H1 (cell line): ENCODE data around the gene GRIA3.

Source experiments
- BCL11A ChIP-seq, 2 experiments: IDR thresholded peaks; one replicate each; pipeline ENCODE4 v1.6.1; 2011; ENCODE audit warnings: low read depth in 2 of 2, low read length in 2 of 2, mild to moderate bottlenecking in 2 of 2
- SP1 ChIP-seq: IDR thresholded peaks from 2 replicates; pipeline ENCODE4 v1.6.1; 2011; ENCODE audit warnings: low read depth, low read length
- TEAD4 ChIP-seq: IDR thresholded peaks from 2 replicates; pipeline ENCODE4 v1.6.1; 2012; ENCODE audit warnings: low read depth, low read length, inconsistent platforms, mixed read lengths
- TF ChIP-seq, protein P1 (sequence below), 3 experiments: IDR thresholded peaks; 1 replicate in 2 of 3; 2 replicates in 1 of 3; pipeline versions ENCODE4 v1.5.1 to v1.6.1; 2011; ENCODE audit warnings: low read length in 3 of 3, mild to moderate bottlenecking in 3 of 3, inconsistent platforms in 2 of 3, low read depth in 1 of 3, moderate library complexity in 1 of 3; ENCODE audit not compliant: insufficient read depth in 1 of 3; ENCODE audit errors: control extremely low read depth in 1 of 3
- TF ChIP-seq, protein P2 (sequence below): IDR thresholded peaks from 2 replicates; pipeline ENCODE4 v1.6.1; 2012; ENCODE audit warnings: low read length, inconsistent platforms

GRCh38 chrX:123513585-123514278, 329.7 kb downstream of the GRIA3 start:
- TF ChIP-seq, protein P1, sequence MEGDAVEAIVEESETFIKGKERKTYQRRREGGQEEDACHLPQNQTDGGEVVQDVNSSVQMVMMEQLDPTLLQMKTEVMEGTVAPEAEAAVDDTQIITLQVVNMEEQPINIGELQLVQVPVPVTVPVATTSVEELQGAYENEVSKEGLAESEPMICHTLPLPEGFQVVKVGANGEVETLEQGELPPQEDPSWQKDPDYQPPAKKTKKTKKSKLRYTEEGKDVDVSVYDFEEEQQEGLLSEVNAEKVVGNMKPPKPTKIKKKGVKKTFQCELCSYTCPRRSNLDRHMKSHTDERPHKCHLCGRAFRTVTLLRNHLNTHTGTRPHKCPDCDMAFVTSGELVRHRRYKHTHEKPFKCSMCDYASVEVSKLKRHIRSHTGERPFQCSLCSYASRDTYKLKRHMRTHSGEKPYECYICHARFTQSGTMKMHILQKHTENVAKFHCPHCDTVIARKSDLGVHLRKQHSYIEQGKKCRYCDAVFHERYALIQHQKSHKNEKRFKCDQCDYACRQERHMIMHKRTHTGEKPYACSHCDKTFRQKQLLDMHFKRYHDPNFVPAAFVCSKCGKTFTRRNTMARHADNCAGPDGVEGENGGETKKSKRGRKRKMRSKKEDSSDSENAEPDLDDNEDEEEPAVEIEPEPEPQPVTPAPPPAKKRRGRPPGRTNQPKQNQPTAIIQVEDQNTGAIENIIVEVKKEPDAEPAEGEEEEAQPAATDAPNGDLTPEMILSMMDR (IDR thresholded peaks at IDR 0.05; ENCODE audit: control extremely low read depth in 1 of 3, insufficient read depth in 1 of 3, low read depth in 1 of 3, low read length in 3 of 3): no peak
- TF ChIP-seq BCL11A (IDR thresholded peaks at IDR 0.05; ENCODE audit: low read depth in 2 of 2, low read length in 2 of 2) (no peak), TEAD4 (no peak), SP1 (no peak)
- TF ChIP-seq, protein P2, sequence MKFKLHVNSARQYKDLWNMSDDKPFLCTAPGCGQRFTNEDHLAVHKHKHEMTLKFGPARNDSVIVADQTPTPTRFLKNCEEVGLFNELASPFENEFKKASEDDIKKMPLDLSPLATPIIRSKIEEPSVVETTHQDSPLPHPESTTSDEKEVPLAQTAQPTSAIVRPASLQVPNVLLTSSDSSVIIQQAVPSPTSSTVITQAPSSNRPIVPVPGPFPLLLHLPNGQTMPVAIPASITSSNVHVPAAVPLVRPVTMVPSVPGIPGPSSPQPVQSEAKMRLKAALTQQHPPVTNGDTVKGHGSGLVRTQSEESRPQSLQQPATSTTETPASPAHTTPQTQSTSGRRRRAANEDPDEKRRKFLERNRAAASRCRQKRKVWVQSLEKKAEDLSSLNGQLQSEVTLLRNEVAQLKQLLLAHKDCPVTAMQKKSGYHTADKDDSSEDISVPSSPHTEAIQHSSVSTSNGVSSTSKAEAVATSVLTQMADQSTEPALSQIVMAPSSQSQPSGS: no peak
